Suprapubic skin (tissue), 4 donors: ENCODE data around the gene ANKLE2.

ENCODE experiments used
- CTCF ChIP-seq, 2 donors: fragments of 200-600 bp in 1 of 2; fragments of 450-650 bp in 1 of 2; sonication (generic) in 1 of 2; IDR thresholded peaks; one replicate each; pipeline ENCODE4 v1.5.1; 2016 to 2019; ENCODE audit warnings: antibody characterized with exemption in 2 of 2, mild to moderate bottlenecking in 1 of 2, moderate library complexity in 1 of 2
- EP300 ChIP-seq: sonication (generic); formaldehyde crosslinking; IDR thresholded peaks from one replicate; pipeline ENCODE4 v1.6.1; 2017; ENCODE audit warnings: antibody characterized with exemption
- POLR2A ChIP-seq, 2 donors: fragments of 450-650 bp; IDR thresholded peaks; one replicate each; pipeline ENCODE4 v1.6.1; 2017; ENCODE audit warnings: antibody characterized with exemption in 2 of 2, mild to moderate bottlenecking in 2 of 2, moderate library complexity in 2 of 2
- POLR2AphosphoS5 ChIP-seq, 3 donors: sonication (generic); formaldehyde crosslinking; IDR thresholded peaks; one replicate each; pipeline ENCODE4 v1.6.1; 2017; ENCODE audit warnings: antibody characterized with exemption in 3 of 3

GRCh38 chr12:132784580-132784979 lies 22.9 kb upstream of the ANKLE2 start:
- TF ChIP-seq CTCF (IDR thresholded peaks at IDR 0.05) (no peak), POLR2AphosphoS5 (IDR thresholded peaks at IDR 0.05) (no peak), POLR2A (IDR thresholded peaks at IDR 0.05) (no peak), EP300 (no peak)
